ENCODE data around the gene CERK. TPM values are rescaled to one million over a fixed set of nuclear protein-coding genes. Genes with fewer than 3 reads are reported as not detected.

CERK gene
- total RNA-seq, 2 donors from 2014 or later, result 164 to 174 TPM

- DNase-seq (no peak), ATAC-seq (no peak)
- H3K36me3 Mint-ChIP-seq (ENCODE audit: low read depth), result no peaks in the 10 kb centered on the region
- no peak overlapping the region for H3K4me3 Mint-ChIP-seq
- H3K27me3 Mint-ChIP-seq, result no peaks in the 10 kb centered on the region
- no peaks in the 10 kb centered on the region for H3K9me3 ChIP-seq (ENCODE audit: control insufficient read depth, low read length, poor library complexity, severe bottlenecking)
- H3K27ac Mint-ChIP-seq, result peak overlapping the region; percentile 45
- H3K4me1 Mint-ChIP-seq, result peaks cover 18% of the 10 kb centered on the region
Measured at GRCh38 chr22:46677323-46678002, 60.6 kb downstream of the CERK start.

GRCh38 chr22:46676881-46677280 lies 61.2 kb downstream of the CERK start:
- H3K9me3 ChIP-seq (ENCODE audit: control insufficient read depth, low read length, poor library complexity, severe bottlenecking), result no peaks in the 10 kb centered on the region
- ATAC-seq (no peak), DNase-seq (no peak)
- Mint-ChIP-seq H3K27ac (peak overlapping the region; percentile 45), H3K4me1 (peaks cover 23% of the 10 kb centered on the region), H3K27me3 (no peaks in the 10 kb centered on the region), H3K36me3 (ENCODE audit: low read depth) (no peaks in the 10 kb centered on the region), H3K4me3 (no peak overlapping the region)

- no peaks in the 10 kb centered on the region for H3K27me3 Mint-ChIP-seq
- no peak overlapping the region for H3K4me3 Mint-ChIP-seq
- ATAC-seq (no peak), DNase-seq (no peak)
- peaks cover 24% of the 10 kb centered on the region for H3K4me1 Mint-ChIP-seq
- no peak overlapping the region for H3K27ac Mint-ChIP-seq
- H3K36me3 Mint-ChIP-seq (ENCODE audit: low read depth), result no peaks in the 10 kb centered on the region
- no peaks in the 10 kb centered on the region for H3K9me3 ChIP-seq (ENCODE audit: control insufficient read depth, low read length, poor library complexity, severe bottlenecking)
Measured at GRCh38 chr22:46676479-46676878, 61.6 kb downstream of the CERK start.

DNA sequence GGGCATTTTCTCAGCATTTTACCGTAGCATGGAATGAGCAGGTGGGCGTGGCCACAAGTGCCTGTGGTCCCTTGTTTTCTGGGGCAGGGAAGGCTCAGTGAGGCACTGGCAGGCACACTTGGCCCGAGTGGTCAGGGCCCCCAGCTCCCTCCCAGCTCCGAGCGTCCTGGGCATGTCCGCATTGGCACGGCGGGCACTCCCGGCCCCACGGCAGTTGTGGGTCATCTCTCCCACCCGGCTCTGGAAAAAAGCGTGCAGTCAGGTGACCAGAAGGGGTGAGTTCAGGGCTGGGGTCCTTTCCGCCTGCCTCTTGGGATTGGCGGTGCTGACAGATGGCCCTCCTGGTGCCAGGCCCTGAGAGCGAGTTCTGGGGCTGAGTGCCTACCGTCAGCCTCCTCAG lies 62.1 kb downstream of the CERK start:
- peaks cover 24% of the 10 kb centered on the region for H3K4me1 Mint-ChIP-seq
- no peak for ATAC-seq
- H3K27me3 Mint-ChIP-seq, result no peaks in the 10 kb centered on the region
- H3K27ac Mint-ChIP-seq, result peak overlapping the region; percentile 96
- DNase-seq, result no peak
- no peaks in the 10 kb centered on the region for H3K36me3 Mint-ChIP-seq (ENCODE audit: low read depth)
- H3K9me3 ChIP-seq (ENCODE audit: control insufficient read depth, low read length, poor library complexity, severe bottlenecking), result no peaks in the 10 kb centered on the region
- no peak overlapping the region for H3K4me3 Mint-ChIP-seq

DNA sequence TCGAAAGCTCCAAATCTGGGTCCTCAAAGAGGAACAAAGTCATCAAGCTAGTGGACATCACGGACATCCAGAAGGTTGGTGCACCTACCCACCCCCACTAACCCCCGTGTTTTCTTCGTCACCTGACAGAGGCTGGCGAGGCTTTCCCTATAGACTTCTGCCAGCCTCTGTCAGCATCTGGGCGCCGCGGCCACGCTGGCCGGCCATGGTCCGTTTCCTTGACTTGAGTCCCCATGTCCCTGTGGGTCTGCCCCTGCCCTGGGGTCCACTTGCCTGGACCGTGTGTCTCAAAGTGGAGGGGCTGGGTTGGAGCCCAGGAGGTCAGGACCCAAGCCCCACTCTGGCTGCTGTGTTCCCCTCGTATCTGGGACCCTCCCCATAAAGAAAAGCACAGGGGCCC lies 62.6 kb downstream of the CERK start:
- no peaks in the 10 kb centered on the region for H3K27me3 Mint-ChIP-seq
- peaks cover 24% of the 10 kb centered on the region for H3K4me1 Mint-ChIP-seq
- no peak for ATAC-seq
- H3K4me3 Mint-ChIP-seq, result peak overlapping the region; percentile 21
- no peaks in the 10 kb centered on the region for H3K36me3 Mint-ChIP-seq (ENCODE audit: low read depth)
- peak overlapping the region; percentile 96 for H3K27ac Mint-ChIP-seq
- DNase-seq, result no peak
- no peaks in the 10 kb centered on the region for H3K9me3 ChIP-seq (ENCODE audit: control insufficient read depth, low read length, poor library complexity, severe bottlenecking)

DNA sequence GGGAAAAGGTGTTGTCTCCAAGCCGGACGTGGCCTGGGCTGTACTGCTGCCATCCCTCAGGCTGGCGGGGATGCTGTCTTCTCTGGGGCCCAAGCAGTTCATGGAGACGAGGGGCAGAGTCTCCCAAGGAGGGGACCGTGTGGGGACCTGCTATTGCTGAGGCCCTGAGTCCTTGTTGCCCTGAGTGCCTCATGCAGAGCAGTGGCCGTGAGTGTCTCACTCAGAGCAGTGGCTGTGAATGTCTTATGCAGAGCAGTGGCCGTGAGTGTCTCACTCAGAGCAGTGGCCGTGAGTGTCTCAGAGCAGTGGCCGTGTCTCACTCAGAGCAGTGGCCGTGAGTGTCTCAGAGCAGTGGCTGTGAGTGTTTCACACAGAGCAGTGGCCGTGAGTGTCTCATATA lies 63.1 kb downstream of the CERK start:
- Mint-ChIP-seq H3K4me1 (peaks cover 24% of the 10 kb centered on the region), H3K27ac (peak overlapping the region; percentile 96), H3K36me3 (ENCODE audit: low read depth) (no peaks in the 10 kb centered on the region), H3K27me3 (no peaks in the 10 kb centered on the region), H3K4me3 (peak overlapping the region; percentile 95)
- H3K9me3 ChIP-seq (ENCODE audit: control insufficient read depth, low read length, poor library complexity, severe bottlenecking), result no peaks in the 10 kb centered on the region
- ATAC-seq (peak; percentile 26), DNase-seq (no peak)

- peak overlapping the region; percentile 95 for H3K4me3 Mint-ChIP-seq
- H3K27ac Mint-ChIP-seq, result peak overlapping the region; percentile 96
- DNase-seq, result peak; percentile 58 to 77 (median 68)
- ATAC-seq, result peak; percentile 91
- peaks cover 2% of the 10 kb centered on the region for H3K36me3 Mint-ChIP-seq (ENCODE audit: low read depth)
- no peaks in the 10 kb centered on the region for H3K27me3 Mint-ChIP-seq
- H3K9me3 ChIP-seq (ENCODE audit: control insufficient read depth, low read length, poor library complexity, severe bottlenecking), result no peaks in the 10 kb centered on the region
- H3K4me1 Mint-ChIP-seq, result peaks cover 26% of the 10 kb centered on the region
Measured at GRCh38 chr22:46674367-46674781, 63.7 kb downstream of the CERK start.

GRCh38 chr22:46673662-46674236 lies 64.3 kb downstream of the CERK start:
- H3K27me3 Mint-ChIP-seq, result no peaks in the 10 kb centered on the region
- H3K4me1 Mint-ChIP-seq, result peaks cover 26% of the 10 kb centered on the region
- peaks cover 2% of the 10 kb centered on the region for H3K36me3 Mint-ChIP-seq (ENCODE audit: low read depth)
- peak overlapping the region; percentile 95 for H3K4me3 Mint-ChIP-seq
- no peak for DNase-seq
- peak overlapping the region; percentile 96 for H3K27ac Mint-ChIP-seq
- no peaks in the 10 kb centered on the region for H3K9me3 ChIP-seq (ENCODE audit: control insufficient read depth, low read length, poor library complexity, severe bottlenecking)
- ATAC-seq, result peak; percentile 27

DNA sequence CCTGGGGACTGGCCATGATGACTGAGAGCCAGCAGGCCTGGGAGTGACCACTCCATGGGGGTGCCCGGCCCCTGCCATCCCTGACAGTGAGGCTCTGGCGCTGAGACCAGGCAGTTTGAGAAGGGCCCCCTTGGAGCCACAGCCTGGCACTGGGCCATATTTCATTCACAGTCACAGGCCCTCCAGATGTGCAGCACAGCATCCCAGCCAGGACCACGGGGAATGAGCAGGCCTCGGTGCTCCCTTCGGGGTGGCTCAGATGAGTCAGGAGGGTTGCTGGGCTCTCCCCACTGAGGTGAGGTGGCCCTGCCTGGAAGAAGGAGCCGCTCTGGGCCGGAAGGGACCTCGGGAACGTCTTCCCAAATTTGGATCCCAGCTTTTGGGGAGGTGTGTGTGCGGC lies 64.8 kb downstream of the CERK start:
- Mint-ChIP-seq H3K36me3 (ENCODE audit: low read depth) (peaks cover 2% of the 10 kb centered on the region), H3K27me3 (no peaks in the 10 kb centered on the region), H3K4me3 (peak overlapping the region; percentile 95), H3K27ac (peak overlapping the region; percentile 96), H3K4me1 (peaks cover 26% of the 10 kb centered on the region)
- no peaks in the 10 kb centered on the region for H3K9me3 ChIP-seq (ENCODE audit: control insufficient read depth, low read length, poor library complexity, severe bottlenecking)
- ATAC-seq, result no peak
- DNase-seq, result no peak

DNA sequence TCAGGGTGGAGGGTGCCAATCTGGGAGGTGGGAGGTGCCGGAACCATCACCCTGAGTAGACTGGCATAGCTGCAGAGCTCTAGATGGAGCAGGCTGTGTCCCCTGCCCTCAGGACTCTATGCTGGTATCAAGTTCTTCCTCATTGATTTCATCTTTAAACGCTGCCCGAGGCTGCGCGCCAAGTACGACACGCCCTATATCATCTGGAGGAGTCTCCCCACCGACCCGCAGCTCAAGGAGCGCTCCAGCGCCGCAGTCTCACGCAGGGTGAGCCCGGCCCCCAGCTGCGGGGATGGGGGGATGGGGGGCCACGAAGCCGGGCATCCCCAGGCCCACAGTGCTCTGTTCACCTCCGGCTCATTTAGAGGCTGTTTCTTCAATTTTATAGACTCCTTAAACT lies 65.3 kb downstream of the CERK start:
- Mint-ChIP-seq H3K4me1 (peaks cover 23% of the 10 kb centered on the region), H3K4me3 (peak overlapping the region; percentile 69), H3K36me3 (ENCODE audit: low read depth) (peaks cover 2% of the 10 kb centered on the region), H3K27ac (peak overlapping the region; percentile 96), H3K27me3 (no peaks in the 10 kb centered on the region)
- no peaks in the 10 kb centered on the region for H3K9me3 ChIP-seq (ENCODE audit: control insufficient read depth, low read length, poor library complexity, severe bottlenecking)
- no peak for ATAC-seq
- DNase-seq, result no peak

GRCh38 chr22:46671824-46672432 lies 66.1 kb downstream of the CERK start:
- no peak for DNase-seq
- H3K4me3 Mint-ChIP-seq, result peak overlapping the region; percentile 68
- H3K27me3 Mint-ChIP-seq, result no peaks in the 10 kb centered on the region
- H3K9me3 ChIP-seq (ENCODE audit: control insufficient read depth, low read length, poor library complexity, severe bottlenecking), result no peaks in the 10 kb centered on the region
- peaks cover 2% of the 10 kb centered on the region for H3K36me3 Mint-ChIP-seq (ENCODE audit: low read depth)
- no peak for ATAC-seq
- H3K4me1 Mint-ChIP-seq, result peaks cover 22% of the 10 kb centered on the region
- peak overlapping the region; percentile 96 for H3K27ac Mint-ChIP-seq

- Mint-ChIP-seq H3K4me3 (no peak overlapping the region), H3K27ac (no peak overlapping the region), H3K4me1 (peaks cover 14% of the 10 kb centered on the region), H3K36me3 (ENCODE audit: low read depth) (peaks cover 2% of the 10 kb centered on the region), H3K27me3 (no peaks in the 10 kb centered on the region)
- ATAC-seq (no peak), DNase-seq (no peak)
- H3K9me3 ChIP-seq (ENCODE audit: control insufficient read depth, low read length, poor library complexity, severe bottlenecking), result no peaks in the 10 kb centered on the region
Measured at GRCh38 chr22:46669201-46669600, 68.9 kb downstream of the CERK start.

GRCh38 chr22:46668116-46668515 lies 69.9 kb downstream of the CERK start:
- H3K36me3 Mint-ChIP-seq (ENCODE audit: low read depth), result peaks cover 2% of the 10 kb centered on the region
- no peak overlapping the region for H3K4me3 Mint-ChIP-seq
- no peak for DNase-seq
- no peaks in the 10 kb centered on the region for H3K27me3 Mint-ChIP-seq
- H3K27ac Mint-ChIP-seq, result no peak overlapping the region
- H3K4me1 Mint-ChIP-seq, result peaks cover 8% of the 10 kb centered on the region
- ATAC-seq, result no peak
- no peaks in the 10 kb centered on the region for H3K9me3 ChIP-seq (ENCODE audit: control insufficient read depth, low read length, poor library complexity, severe bottlenecking)

- H3K27ac Mint-ChIP-seq, result no peak overlapping the region
Measured at GRCh38 chr22:46667245-46667623, 70.8 kb downstream of the CERK start.

More at GRCh38 chr22:46667245-46667623, 70.8 kb downstream of the CERK start:
- ATAC-seq, result no peak
- Mint-ChIP-seq H3K4me3 (no peak overlapping the region), H3K4me1 (peaks cover 7% of the 10 kb centered on the region), H3K27me3 (no peaks in the 10 kb centered on the region), H3K36me3 (ENCODE audit: low read depth) (peaks cover 2% of the 10 kb centered on the region)
- H3K9me3 ChIP-seq (ENCODE audit: control insufficient read depth, low read length, poor library complexity, severe bottlenecking), result no peaks in the 10 kb centered on the region
- DNase-seq, result no peak

Measured in T-helper 17 cell (primary cell).